ENCODE measurements around the gene TMEM179. TPM values are rescaled to one million over a fixed set of nuclear protein-coding genes. Genes with fewer than 3 reads are reported as not detected.

Gene TMEM179
- total RNA-seq, 1 donor from 2014 or later: 20.2 TPM

DNA sequence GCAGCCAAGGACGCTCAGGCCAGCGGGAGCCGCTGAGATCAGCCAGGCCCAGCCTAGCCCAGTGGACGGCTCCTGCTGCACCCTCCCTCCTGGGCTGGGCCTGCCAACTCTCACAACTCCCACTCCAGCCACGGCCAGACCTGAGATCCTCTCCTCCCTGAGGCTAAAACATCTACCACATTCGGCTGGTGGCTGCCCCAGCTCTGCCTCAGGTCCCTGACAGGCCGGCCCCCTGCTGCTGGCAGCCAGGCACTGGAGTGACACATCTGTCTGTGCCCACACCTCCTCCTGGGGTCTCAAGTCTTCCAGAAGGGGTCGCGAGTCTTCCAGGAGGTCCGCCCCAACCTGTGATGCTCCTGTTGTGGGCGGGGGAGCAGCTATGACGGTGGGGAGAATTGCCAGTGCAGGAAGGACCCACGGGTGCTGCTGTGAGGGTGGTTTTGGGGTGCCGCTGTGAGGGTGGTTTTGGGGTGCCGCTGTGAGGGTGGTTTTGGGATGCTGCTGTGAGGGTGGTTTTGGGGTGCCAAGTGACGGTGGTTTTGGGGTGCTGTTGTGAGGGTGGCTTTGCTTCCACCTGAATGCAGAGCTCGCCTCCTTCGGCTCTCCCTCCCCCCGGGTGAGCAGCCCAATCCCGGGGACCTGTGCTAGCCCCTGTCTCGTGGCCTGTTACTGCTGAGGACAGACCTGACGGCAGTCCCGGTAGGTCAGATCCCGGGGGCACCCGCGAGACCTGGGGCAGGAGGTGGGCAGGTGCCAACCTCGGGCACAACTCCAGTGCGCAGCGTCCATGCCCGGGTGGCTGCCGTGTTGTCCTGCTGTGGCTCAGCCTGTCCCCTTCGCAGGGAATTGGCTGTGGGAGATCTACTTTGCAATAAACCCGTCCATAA lies 52.5 kb downstream of the TMEM179 start:
- Mint-ChIP-seq H3K4me1 (no peaks in the 10 kb centered on the region), H3K36me3 (ENCODE audit: low read depth) (no peaks in the 10 kb centered on the region), H3K4me3 (no peak overlapping the region), H3K27me3 (ENCODE audit: low read depth) (peaks cover 8% of the 10 kb centered on the region), H3K9me3 (no peaks in the 10 kb centered on the region), H3K27ac (ENCODE audit: unreplicated experiment) (peak overlapping the region; percentile 86)
- TF ChIP-seq, protein P1, sequence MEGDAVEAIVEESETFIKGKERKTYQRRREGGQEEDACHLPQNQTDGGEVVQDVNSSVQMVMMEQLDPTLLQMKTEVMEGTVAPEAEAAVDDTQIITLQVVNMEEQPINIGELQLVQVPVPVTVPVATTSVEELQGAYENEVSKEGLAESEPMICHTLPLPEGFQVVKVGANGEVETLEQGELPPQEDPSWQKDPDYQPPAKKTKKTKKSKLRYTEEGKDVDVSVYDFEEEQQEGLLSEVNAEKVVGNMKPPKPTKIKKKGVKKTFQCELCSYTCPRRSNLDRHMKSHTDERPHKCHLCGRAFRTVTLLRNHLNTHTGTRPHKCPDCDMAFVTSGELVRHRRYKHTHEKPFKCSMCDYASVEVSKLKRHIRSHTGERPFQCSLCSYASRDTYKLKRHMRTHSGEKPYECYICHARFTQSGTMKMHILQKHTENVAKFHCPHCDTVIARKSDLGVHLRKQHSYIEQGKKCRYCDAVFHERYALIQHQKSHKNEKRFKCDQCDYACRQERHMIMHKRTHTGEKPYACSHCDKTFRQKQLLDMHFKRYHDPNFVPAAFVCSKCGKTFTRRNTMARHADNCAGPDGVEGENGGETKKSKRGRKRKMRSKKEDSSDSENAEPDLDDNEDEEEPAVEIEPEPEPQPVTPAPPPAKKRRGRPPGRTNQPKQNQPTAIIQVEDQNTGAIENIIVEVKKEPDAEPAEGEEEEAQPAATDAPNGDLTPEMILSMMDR (conservative IDR thresholded peaks at IDR 0.05): no peak
- no peak for DNase-seq (ENCODE audit: low read depth, low spot score)

DNA sequence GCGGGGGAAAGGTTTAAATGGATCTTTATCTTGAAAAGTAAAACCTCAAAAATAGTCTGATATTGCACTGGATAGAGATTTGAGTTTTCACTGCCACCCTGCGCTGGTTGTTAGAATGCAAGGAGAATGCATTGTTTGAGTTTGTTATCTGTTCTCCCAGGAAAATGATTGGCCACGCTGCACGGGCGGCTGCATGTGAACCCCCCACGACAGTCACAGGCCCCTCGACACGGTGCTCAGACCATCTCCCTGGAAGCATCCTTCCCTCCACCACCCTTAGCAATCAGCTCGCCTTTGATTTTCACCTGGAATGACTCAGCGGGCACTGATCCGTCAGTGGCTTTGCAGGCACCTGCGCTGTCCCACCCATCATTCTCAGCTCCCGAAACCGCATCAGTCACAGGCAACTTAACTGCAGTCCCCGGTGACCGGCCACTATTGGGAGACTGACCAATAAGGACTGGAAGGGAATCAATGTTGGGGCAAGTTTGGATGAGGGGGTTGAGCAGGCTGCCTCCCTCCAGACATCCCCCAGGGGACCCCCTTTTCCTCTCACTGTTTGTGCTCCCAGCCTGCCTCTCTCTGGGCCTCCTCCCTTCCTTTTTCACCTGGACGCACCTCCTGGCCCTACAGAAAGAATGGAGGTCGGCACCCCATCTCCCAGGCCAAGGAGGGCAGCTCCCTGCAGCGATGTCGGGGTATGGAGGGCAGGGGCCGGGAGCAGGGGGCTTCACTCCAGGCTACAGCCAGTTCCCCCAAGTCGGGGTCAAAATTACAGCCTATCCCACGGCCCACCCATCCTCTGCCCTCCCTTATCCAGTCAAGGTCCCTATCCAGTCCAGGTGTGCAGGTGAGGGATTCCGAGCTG lies 53.5 kb downstream of the TMEM179 start:
- no peak for DNase-seq (ENCODE audit: low read depth, low spot score)

DNA sequence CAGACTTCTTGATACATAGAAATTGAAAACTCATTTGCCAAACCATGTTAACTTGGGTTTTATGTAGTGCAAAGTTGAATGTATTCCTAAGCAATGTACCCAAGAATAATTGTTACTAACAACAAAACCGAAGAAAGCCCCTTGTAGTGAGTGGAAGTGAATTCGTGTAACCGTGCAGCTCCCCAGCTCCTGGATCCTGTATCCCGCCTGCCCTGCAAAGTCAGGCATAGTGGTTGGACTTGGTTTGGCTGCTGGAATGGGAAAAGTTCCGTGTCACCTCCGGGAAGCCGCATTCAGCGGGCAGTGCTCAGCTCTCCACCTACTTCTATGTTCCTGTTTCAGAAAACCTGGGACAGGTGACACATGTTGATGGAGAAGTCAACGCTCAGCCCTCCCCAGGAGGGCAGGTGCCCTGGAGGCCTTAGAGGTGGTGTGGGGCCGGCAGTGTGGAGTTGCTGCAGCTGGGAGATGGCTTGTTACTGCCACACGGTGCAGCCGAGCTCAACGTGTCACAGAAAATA lies 54.2 kb downstream of the TMEM179 start:
- no peak overlapping the region for H3K4me3 Mint-ChIP-seq
- no peaks in the 10 kb centered on the region for H3K4me1 Mint-ChIP-seq
- H3K36me3 Mint-ChIP-seq (ENCODE audit: low read depth): no peaks in the 10 kb centered on the region
- no peak for DNase-seq (ENCODE audit: low read depth, low spot score)
- TF ChIP-seq, protein P1 (conservative IDR thresholded peaks at IDR 0.05): no peak
- H3K27me3 Mint-ChIP-seq (ENCODE audit: low read depth): peaks cover 8% of the 10 kb centered on the region
- no peak overlapping the region for H3K27ac Mint-ChIP-seq (ENCODE audit: unreplicated experiment)
- H3K9me3 Mint-ChIP-seq: no peaks in the 10 kb centered on the region

More for the DNA sequence above, 53.5 kb downstream of the TMEM179 start:
- Mint-ChIP-seq H3K4me3 (no peak overlapping the region), H3K36me3 (ENCODE audit: low read depth) (no peaks in the 10 kb centered on the region), H3K27ac (ENCODE audit: unreplicated experiment) (no peak overlapping the region), H3K27me3 (ENCODE audit: low read depth) (peaks cover 8% of the 10 kb centered on the region), H3K4me1 (no peaks in the 10 kb centered on the region), H3K9me3 (no peaks in the 10 kb centered on the region)
- TF ChIP-seq, protein P1 (conservative IDR thresholded peaks at IDR 0.05): no peak

DNA sequence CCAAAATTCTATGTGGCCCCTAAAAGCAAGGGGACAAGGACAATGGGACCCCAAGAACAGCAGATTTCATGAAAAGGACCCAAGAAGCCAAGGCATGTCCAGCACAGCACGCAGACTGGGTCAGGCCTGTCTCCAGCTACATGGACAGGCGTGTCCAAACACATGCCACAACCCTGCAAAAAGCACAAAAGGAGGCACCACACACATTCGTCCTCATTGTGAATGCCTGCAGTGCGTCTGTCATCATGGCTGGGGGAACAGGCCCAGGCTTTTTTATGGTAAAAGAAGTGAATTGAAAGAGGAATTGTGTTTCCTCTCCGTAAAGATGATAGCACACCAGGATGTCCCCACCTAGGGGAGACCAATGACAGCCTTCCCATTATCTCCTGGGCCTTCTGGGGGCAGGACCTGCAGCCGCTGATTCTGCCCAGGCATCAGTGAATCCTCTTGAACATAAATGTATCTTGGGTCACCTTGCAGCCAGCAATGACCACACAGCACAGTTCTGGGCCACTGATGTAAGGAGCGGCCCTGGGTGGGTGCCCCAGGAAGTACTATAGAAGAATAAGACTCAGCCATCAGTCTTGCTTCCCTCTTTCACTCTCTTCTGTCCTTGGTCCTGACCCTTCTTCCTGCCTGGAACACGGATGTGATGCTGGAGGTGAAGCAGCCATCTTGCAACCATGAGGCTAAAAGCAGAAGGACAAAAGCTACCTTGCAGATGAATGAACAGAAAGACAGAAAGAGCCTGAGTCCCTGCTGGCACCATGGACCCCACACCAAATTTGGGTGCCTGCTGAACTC lies 54.8 kb downstream of the TMEM179 start:
- Mint-ChIP-seq H3K36me3 (ENCODE audit: low read depth) (no peaks in the 10 kb centered on the region), H3K27me3 (ENCODE audit: low read depth) (peaks cover 11% of the 10 kb centered on the region), H3K9me3 (no peaks in the 10 kb centered on the region), H3K4me1 (no peaks in the 10 kb centered on the region), H3K27ac (ENCODE audit: unreplicated experiment) (no peak overlapping the region), H3K4me3 (no peak overlapping the region)
- TF ChIP-seq, protein P1 (conservative IDR thresholded peaks at IDR 0.05): no peak
- DNase-seq (ENCODE audit: low read depth, low spot score): no peak

Data from neural crest cell (in vitro differentiated cells).